GM18907 (cell line): ENCODE measurements around the gene ACSF3.
"Not testable (repeated sequence)": the region's sequence is repeated elsewhere in the genome, so short reads cannot be mapped to it uniquely, and the experiment has no call there.

Experiments
- ATAC-seq: cut with Tn5 transposase; IDR thresholded peaks from one replicate; pipeline ENCODE4 v1.9.1; 2021; ENCODE audit warnings: mild to moderate bottlenecking, moderate library complexity; ENCODE audit not compliant: unreplicated experiment

ACSF3 gene

DNA sequence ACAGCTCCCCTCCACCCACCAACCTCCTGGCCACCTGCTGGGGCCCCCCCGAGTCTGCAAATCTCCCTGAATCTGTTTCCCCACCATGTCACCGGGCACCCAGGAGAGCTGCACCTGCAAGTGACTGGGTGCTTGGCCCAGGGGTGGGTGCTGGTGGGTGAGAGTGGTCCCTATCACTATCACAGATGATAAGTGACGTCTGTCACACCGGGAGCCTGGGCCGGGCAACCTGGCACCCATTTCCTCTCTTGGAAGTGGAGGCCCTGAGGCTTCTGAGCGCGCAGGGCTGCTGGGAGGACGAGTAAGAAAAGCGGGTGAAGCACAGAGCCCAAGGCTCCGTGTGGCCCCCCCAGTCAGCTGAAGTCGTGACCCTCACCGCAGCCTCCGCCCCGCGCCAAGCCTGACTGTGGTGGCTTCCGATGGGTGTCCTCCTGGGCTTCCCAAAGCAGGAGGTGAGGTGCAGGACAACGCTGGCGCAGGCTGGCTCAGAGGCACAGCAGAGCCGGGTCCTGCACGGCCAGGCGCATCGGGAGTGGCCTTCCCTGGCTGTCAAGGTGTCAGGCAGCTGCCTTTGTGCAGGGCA, 21.0 kb upstream of the ACSF3 start:
- no peak for ATAC-seq

DNA sequence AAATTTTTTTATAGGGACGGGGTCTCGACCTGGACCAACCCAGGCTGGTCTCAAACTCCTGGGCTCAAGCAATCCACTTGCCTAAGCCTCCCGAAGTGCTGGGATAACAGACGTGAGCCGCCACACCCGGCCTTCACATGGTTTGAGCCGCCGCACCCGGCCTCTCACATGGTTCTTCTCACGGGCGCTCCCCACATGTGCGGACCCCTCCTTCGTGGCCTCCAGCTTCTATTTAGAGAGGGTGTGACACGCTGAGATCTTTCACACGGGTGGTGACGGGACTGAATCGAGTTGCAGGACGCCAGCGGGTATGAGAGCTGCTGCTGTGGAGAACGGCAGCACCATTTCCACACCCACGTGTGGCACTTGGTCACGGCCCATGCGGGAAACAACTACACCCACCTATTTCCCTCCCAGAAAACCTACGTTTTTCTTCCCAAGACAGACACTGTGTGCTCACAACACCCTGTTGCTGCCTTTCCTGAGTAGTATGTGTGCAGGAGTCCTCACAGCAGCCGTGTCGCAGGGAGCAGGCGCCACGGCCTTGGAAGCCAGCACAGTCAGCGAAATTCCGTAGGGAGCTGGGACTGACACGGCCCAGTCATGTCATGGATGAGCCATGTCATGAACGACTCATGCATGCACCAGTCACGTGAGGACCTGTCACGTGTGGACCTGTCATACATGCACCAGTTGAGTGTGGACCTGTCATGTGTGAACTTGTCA, 20.1 kb upstream of the ACSF3 start:
- no peak for ATAC-seq

DNA sequence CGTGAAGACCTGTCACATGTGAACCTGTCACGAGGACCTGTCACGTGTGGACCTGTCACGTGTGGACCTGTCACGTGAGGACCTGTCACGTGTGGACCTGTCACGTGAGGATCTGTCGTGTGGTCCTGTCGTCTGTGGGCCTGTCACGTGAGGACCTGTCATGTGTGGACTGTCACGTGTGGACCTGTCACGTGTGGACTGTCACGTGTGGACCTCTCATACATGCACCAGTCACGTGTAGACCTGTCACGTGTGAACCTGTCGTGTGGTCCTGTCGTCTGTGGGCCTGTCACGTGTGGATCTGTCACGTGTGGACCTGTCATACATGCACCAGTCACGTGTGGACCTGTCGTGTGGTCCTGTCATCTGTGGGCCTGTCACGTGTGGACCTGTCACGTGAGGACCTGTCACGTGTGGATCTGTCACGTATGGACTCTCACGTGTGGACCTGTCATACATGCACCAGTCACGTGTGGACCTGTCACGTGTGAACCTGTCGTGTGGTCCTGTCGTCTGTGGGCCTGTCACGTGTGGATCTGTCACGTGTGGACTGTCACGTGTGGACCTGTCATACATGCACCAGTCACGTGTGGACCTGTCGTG, 19.5 kb upstream of the ACSF3 start:
- ATAC-seq = not testable (repeated sequence)

DNA sequence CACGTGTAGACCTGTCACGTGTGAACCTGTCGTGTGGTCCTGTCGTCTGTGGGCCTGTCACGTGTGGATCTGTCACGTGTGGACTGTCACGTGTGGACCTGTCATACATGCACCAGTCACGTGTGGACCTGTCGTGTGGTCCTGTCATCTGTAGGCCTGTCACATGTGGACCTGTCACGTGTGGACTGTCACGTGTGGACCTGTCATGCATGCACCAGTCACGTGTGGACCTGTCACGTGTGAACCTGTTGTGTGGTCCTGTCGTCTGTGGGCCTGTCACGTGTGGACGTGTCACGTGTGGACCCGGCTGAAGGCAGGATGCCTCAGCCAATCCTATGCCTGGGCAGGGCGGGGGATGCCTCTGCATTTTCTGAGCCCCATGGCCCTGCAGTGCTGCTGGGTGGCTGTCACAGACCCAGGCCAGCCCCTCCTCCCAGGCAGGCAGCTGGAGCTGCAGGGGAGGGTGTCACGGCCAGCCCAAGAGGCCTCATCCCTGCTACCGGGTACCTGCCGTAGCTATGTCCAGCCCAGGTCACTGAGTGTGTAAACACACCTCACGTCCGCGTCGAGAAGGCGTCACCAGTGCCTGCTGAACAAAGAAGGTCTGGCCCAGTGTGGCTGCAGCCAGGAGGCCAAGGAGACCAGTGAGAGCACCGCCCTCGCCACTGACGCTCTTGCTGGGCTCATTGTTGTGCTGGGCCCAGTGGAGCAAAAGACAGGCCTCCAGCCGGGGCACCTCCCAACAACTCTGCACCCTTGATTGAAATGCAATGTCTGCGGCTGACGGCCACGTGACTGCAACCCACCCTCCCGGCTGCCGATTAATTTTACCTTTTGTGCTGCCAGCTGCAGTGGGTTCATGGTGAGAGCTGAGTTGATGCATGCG, 18.6 kb upstream of the ACSF3 start:
- no peak for ATAC-seq

DNA sequence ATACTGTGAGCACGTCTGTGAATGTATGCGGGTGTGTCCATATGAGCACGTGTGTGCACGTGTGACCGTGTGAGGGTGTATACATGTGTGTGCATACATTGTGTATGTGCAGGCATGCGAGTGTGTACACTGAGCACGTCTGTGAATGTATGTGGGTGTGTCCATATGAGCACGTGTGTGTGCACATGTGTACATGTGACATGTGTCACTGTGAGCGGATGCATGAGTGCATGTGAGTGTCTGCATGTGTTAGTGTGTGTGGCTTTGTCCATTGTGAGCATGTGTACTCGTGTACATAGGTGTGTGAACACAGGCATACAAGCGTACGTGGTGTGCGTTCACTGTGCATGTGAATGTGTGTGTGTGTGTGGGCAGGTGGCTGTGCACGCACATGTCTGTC, 17.5 kb upstream of the ACSF3 start:
- ATAC-seq = no peak

DNA sequence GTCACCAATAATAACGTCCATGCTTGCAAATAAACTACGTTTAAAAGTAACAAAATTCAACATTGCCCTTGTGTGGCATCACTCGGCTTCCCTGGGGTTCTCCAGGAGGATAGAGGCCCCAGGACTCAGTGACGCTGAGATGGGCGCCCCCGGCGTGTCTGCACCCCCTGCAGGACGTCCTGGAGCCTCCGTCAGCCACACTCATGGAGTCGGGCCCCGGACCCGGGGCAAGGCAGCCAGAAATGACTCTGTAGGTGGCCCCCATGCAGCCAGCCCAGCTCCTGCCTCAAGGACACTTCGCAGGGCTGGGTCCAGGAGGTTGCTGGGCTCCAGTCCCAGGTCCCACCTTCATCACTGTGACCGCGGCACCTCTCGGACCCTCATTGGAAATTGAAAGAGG, 16.6 kb upstream of the ACSF3 start:
- no peak for ATAC-seq

DNA sequence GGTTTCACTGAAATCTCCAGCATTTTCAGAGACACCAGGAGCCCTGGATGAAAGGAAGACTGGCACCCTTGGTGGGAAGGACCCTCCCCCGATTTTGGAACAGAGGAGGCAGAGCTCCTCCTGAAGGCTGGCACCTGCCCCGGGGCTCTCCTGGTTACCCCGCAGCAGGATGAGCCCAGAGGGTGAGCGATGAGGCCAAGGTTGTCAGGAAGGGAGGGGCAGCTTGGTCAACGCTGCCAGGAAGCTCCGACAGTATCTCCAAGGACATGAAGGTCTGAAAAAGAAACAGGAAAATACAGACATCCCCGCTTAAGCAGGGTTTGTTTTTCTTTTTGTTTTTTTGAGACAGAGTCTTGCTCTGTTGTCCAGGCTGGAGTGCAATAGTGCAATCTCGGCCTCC, 15.5 kb upstream of the ACSF3 start:
- no peak for ATAC-seq

DNA sequence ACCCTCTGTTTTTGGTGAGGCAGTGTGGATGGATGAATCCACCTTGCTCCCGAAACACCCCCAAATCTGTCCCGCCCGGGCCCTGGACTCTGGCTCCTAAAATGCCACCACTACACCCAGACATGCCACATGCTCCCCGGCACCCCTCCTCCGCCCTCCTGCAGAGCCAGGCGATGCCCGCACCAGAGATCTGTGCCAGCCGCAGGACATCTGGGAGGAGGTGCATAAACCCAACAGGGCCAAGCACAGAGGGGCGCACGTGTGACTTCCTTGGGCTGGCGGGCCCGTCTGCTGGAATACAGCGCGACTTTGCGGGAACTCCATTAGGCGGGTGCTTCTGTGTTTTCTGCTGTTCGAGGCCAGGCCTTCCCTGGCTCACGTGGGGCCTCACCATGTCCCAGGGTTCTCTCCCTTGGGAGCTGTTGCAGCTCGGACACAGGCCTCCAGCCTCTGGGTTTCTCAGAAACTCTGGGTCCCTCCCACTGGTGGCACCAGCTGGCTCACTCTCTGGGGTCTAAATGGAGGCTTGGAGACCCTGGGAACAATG, 14.1 kb upstream of the ACSF3 start:
- no peak for ATAC-seq

DNA sequence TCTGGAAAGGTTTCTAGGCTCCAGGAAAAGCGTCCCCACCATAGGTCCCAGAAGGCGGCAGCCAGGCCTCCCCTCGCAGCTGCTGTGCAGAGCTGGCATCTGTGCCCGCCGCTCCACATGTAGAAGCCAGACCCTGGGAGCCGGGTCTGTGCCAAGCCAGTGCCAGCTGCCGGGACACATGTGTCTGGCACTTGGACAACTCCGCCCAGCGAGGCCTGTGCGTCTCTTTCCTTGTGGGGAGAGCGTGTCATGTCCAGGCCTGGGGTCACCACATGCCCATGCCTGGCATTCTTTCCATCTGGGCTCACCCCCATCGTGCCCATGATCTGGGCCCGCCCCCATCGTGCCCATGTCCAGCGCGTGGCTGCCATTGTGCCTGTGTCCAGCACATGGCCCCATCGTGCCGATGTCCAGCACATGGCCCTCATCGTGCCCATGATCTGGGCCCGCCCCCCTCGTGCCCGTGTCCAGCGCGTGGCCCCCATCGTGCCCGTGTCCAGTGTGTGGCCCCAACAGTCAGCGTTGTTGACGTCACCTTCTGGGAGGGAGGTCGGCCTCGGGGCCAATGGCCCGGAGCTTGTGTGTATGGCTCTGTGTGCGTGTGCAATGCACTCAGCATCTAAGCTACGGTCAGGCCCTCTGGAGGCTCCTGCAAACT, 13.3 kb upstream of the ACSF3 start:
- no peak for ATAC-seq

DNA sequence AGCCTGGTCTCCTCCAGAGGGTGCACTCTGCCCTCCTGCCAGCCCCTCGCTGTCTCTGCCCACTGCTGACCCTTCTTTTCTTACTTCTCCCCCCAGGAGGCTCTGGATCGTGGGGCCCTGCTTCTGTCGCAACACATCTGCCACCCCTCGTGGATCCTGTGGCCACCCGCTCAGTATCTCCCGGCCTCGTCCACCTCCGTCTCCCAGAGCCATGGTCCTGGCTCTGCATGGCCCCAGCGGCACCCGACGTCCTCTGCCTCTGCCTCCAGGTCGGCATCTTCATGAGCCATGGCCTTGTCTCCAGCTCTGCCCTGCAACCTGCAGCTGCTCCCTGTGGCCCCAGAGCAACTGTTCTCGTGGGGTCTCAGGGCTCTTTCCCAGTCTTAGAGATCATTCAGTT, 12.1 kb upstream of the ACSF3 start:
- ATAC-seq = no peak

DNA sequence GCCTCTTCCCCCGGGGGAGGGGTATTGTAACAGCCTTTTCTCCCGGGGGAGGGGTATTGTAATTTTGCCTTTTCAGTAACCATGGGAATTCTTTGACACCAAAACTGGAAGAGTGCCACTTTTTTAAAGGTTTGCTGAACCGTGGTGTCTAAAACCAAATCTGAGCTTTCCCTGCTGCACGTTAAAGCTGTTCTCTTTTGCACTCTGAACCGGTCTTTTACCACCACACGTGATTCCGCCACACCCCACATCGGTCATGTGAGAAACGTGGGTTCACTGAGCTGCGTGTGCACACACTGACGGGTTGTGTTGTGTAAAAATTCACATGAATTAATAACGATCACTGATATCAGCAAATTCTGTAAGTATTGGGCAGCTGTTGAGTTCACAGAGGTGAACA, 9.2 kb upstream of the ACSF3 start:
- no peak for ATAC-seq

DNA sequence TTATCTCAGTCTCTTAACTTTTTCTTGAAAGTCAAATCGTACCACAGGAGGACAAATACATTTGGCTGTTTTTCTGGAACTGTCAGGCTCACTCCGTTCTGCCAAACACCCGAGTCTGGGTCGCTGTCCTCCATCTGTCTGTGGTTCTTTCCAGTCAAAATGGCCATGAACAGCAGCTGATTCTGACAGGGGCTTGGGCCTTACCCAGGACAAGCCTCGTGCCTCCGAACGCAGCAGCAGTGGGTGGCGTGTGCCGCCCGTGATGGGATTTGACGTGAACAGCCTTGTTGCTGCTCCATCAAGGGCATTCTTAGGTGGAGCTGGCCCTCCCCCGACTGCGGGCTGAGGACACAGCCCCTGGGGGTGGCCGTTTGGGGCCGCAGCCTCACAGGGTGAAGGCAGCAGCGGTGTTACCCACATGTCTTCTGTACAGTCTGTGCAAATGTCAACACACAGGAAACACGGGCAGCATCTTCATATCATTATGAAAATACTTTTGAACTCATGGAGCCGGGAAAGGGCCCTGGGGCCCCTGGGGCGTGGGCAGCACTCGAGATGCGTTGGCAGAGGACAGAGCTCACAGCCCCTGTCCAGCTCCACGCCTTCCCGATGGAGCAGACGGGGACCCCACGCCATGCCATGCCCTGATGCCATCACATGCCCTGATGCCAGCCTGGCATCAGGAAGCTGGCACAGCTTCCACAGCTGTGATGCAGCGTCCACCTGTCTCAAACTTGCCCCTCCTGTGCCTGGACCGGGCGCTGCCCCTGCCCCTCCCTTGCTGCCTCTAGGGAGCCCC, 8.6 kb upstream of the ACSF3 start:
- ATAC-seq = no peak

DNA sequence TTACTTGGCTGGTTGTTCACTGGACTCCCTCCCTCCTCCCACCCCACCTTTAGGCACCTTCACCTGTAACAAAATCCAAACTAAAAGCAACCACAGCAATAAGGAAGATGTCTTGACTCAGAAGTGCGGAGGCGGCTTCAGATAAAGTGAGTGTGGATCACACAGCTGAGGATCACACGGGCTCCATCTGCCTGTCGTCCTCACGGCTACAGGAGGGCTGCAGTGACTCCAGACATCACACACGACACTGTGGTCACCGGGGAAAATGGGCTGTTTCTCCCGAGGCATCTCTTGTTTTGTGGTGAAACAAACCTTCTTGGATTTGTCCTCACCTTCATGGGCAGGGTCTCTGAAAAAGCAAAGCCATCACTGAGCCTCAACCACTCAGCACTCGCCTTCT, 7.9 kb upstream of the ACSF3 start:
- ATAC-seq = no peak

DNA sequence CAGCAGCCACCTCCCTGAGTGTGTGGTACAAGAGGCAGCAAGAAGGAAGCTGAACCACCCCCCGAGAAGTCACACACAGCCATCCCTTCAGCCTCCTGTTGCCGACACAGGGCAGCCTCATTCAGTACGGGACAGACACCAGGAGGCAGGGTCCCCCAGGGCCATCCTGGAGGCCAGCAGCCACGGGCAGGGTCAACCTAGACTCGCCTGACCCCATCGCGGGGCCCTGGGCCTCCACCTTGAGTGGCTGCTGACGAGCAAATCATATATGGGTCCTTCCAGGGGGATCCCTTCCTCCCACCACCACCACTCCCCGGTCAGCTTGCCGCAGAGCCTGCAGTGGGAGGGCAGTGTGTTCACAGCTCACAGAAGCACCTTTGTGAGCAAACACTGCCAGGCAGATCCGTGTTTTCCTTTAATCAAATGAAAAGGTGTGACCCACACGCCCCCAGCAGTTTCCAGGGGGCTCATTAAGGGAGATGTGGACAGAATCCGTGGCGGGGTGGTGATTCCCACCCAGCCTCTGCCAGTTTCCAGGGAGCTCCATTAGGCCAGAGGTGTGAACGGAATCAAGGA, 5.6 kb upstream of the ACSF3 start:
- no peak for ATAC-seq

DNA sequence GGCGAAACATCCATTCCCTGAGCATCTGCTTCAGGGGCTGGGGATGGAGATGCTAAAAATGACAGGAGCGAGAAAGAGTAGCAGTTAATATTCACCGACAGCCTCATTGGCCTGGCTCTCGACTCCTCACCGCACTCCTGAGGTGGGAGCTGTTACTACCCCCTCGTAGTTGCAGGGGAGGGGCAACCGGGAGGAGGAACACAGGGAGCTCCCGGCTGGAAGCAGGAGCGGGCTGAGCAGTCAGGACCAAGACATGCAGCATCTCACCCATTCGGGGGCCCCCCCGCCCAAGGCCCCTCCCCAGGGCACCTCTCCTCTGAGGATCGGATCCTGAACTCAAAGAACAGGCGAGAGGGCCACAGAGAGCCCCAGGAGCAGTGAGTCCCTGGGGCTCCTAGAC, 4.5 kb upstream of the ACSF3 start:
- no peak for ATAC-seq

DNA sequence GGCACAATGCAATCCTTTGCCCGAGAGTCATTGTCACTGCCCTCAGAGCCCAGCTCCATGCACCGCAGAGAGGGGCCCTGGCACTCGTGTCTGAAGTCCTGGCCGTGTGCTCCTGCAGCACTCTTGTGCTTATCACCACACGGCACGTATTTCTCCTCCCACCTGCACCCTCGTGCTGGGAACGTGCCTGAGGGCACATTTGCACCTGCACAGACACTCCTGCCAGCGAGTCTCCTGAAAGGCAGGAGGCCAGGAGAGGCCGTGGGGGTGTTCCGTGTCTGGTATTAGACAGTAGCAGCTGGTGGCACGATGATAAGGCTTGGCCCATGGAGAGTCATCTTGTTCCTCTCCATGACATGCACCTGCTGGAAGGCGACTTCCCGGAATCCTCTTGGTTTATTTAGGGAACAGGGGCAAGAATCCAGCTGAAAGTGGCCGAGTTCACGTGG, 3.4 kb upstream of the ACSF3 start:
- no peak for ATAC-seq

DNA sequence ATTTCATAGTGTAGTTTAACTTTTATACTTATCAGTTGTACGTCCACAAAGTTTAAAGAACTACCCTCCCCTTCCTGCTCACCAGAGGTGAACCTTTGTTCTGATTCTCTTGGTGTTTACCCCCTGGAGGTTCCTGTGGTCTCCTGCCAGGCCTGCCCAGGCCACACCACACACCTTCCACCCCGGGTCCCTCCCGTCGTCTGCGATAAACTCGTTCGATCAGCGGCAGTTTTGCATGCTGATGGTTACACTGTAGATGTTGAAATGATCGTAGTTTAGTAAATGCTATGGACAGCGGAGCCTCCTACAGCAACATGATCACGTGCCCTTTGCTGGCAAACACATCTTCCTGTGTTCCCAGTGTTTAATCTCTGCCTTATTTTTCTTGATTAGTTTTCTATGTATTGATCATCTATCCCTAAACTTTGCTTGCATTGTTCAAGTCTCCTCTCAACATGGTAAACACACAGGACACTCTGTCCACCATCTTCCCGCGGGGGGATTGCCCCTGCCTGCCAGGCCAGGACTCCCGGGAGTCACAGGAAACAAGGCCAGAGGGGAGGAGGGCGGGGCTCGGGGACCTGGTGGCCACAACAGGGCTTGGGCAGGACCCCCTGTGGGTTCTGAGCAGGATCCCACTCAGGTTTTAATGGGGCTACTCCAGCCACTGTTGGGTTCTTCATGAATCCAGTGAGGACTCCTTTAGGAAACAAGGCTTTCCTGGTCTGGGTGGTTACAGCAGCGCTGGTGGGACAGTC, 2.8 kb upstream of the ACSF3 start:
- no peak for ATAC-seq

DNA sequence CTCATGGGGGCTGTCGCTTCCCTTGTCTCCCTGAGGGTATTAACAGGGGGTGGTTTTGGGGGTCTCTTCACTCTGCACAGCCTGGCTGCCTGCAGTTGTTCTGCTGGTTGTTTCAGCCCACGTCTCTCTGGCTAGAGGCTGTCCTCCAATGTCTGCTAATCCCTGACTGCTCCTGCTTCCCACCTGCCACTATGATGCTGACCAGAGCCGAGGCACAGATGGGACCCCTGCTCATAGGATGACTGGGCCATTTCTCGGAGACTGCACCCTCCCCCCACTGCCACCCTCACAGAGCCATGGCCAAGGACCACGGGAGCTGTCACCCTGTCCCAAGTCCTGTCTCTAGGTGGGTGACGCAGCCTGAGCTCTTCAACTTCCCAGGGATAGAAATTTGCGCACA, 1.6 kb upstream of the ACSF3 start:
- ATAC-seq = no peak

DNA sequence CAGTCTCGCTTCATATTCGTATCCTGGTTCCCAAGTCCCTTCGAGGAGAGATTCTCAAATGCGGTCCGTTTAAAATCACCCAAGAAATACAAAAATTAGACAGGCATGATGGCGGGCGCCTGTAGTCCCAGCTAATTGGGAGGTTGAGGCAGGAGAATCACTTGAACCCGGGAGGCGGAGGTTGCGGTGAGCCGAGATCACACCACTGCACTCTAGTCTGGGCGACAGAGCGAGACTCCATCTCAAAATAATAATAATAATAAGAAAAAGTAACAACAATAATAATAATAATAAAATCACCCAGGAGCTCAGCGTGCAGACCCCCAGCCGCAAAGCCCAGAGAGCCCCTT, 425 bp upstream of the ACSF3 start:
- ATAC-seq = not testable (repeated sequence)
